Neural cell (in vitro differentiated cells): ENCODE results near the gene RPL35. TPM values are rescaled to one million over a fixed set of nuclear protein-coding genes. Genes with fewer than 3 reads are reported as not detected.

Source experiments
- H2AFZ ChIP-seq: fragments of 200-600, 300-800 bp; sonication (generic), shearing (Covaris generic); 2 replicates; pipeline ENCODE4 v1.6.0; 2014; ENCODE audit warnings: low read depth, mild to moderate bottlenecking, antibody characterized with exemption, low read length, moderate library complexity
- H3F3A ChIP-seq: fragments of 200-600 bp; shearing (Covaris generic); 2 replicates; pipeline ENCODE4 v1.6.1; 2016; ENCODE audit warnings: mild to moderate bottlenecking, moderate library complexity, mixed read lengths, antibody characterized with exemption, low read length; ENCODE audit not compliant: insufficient read depth, poor library complexity, severe bottlenecking
- H3K27ac ChIP-seq: fragments of 200-600, 300-800 bp; sonication (generic), shearing (Covaris generic); 2 replicates; pipeline ENCODE4 v1.5.1; 2014; ENCODE audit warnings: mild to moderate bottlenecking, low read length, moderate library complexity
- H3K27me3 ChIP-seq: fragments of 300-800, 200-600 bp; sonication (generic), shearing (Covaris generic); 2 replicates; pipeline ENCODE4 v1.6.0; 2014; ENCODE audit warnings: mild to moderate bottlenecking, low read depth, low read length, moderate library complexity; ENCODE audit not compliant: insufficient read depth
- H3K36me3 ChIP-seq: fragments of 300-800, 200-600 bp; sonication (generic), shearing (Covaris generic); 2 replicates; pipeline ENCODE4 v1.5.1; 2014; ENCODE audit warnings: mild to moderate bottlenecking, antibody characterized with exemption, low read length, moderate library complexity; ENCODE audit not compliant: insufficient read depth
- H3K4me2 ChIP-seq: fragments of 300-800, 200-600 bp; sonication (generic), shearing (Covaris generic); 2 replicates; pipeline ENCODE4 v1.6.0; 2014; ENCODE audit warnings: mild to moderate bottlenecking, low read length
- H3K4me3 ChIP-seq: fragments of 300-800, 200-600 bp; sonication (generic), shearing (Covaris generic); 2 replicates; pipeline ENCODE4 v1.5.1; 2014; ENCODE audit warnings: mild to moderate bottlenecking, low read length, moderate library complexity
- H3K79me2 ChIP-seq: fragments of 200-600 bp; shearing (Covaris generic); replicated peaks from 2 replicates; pipeline ENCODE4 v1.6.0; 2014; ENCODE audit warnings: mild to moderate bottlenecking, low read length, moderate library complexity; ENCODE audit not compliant: insufficient read depth
- H3K9ac ChIP-seq: fragments of 300-800, 200-600 bp; sonication (generic), shearing (Covaris generic); 2 replicates; pipeline ENCODE4 v1.6.1; 2016; ENCODE audit warnings: mild to moderate bottlenecking, low read length, mixed read lengths
- H3K9me2 ChIP-seq: fragments of 200-600 bp; shearing (Covaris generic); 2 replicates; pipeline ENCODE4 v1.6.1; 2016; ENCODE audit warnings: mild to moderate bottlenecking, low read length, mixed read lengths; ENCODE audit not compliant: insufficient read depth
- H3K9me3 ChIP-seq: fragments of 200-600, 300-800 bp; sonication (generic), shearing (Covaris generic); 2 replicates; pipeline ENCODE4 v1.6.1; 2016; ENCODE audit warnings: mild to moderate bottlenecking, mixed run types, low read length, moderate library complexity, mixed read lengths
- H4K20me1 ChIP-seq: fragments of 200-600 bp; shearing (Covaris generic); 2 replicates; pipeline ENCODE4 v1.6.1; 2016; ENCODE audit warnings: mild to moderate bottlenecking, mixed run types; ENCODE audit not compliant: insufficient read depth
- CTCF ChIP-seq: fragments of 450-650 bp; IDR thresholded peaks from 2 replicates; pipeline ENCODE4 v1.5.1; 2014; ENCODE audit warnings: antibody characterized with exemption, mild to moderate bottlenecking, moderate library complexity; ENCODE audit not compliant: poor library complexity, severe bottlenecking
- EP300 ChIP-seq: fragments of 450-650 bp; conservative IDR thresholded peaks from 2 replicates; pipeline ENCODE4 v1.6.1; 2014; ENCODE audit warnings: antibody characterized with exemption, mild to moderate bottlenecking, moderate library complexity; ENCODE audit not compliant: poor library complexity, severe bottlenecking
- EZH2 ChIP-seq: fragments of 200-600, 300-800 bp; shearing (Covaris generic), sonication (generic); IDR thresholded peaks from 2 replicates; pipeline ENCODE4 v1.6.1; 2014; ENCODE audit warnings: antibody characterized with exemption, low read length, borderline replicate concordance, mild to moderate bottlenecking; ENCODE audit not compliant: insufficient read depth, poor library complexity, severe bottlenecking
- MXI1 ChIP-seq: fragments of 450-650 bp; conservative IDR thresholded peaks from 2 replicates; pipeline ENCODE4 v1.6.1; 2014; ENCODE audit warnings: antibody characterized with exemption, mild to moderate bottlenecking; ENCODE audit not compliant: poor library complexity, severe bottlenecking
- POLR2AphosphoS5 ChIP-seq: IDR thresholded peaks from 2 replicates; pipeline ENCODE4 v1.6.1; 2012
- RAD21 ChIP-seq: fragments of 450-650 bp; conservative IDR thresholded peaks from 2 replicates; pipeline ENCODE4 v1.6.1; 2014; ENCODE audit warnings: antibody characterized with exemption, mild to moderate bottlenecking, moderate library complexity
- REST ChIP-seq: IDR thresholded peaks from 2 replicates; pipeline ENCODE4 v1.6.1; 2012; ENCODE audit warnings: borderline replicate concordance
- SMC3 ChIP-seq: fragments of 450-650 bp; conservative IDR thresholded peaks from 2 replicates; pipeline ENCODE4 v1.6.1; 2014; ENCODE audit warnings: antibody characterized with exemption, mild to moderate bottlenecking, moderate library complexity; ENCODE audit not compliant: poor library complexity
- TAF1 ChIP-seq: IDR thresholded peaks from 2 replicates; pipeline ENCODE4 v1.6.1; 2012; ENCODE audit warnings: low read depth
- polyA plus RNA-seq: library from polyadenylated mRNA; depleted of rRNA; stranded (reverse); fragments of >200 nt; gene quantifications from 2 replicates; pipeline ENCODE4 v1.2.3, GENCODE V29; 2014

Gene RPL35
- polyA plus RNA-seq, 1 donor from 2014 or later, result 2,116 TPM

- Histone ChIP-seq H3K4me3 (no peak overlapping the region), H3K36me3 (peaks cover 4% of the 10 kb centered on the region), H2AFZ (no peak overlapping the region), H3K9ac (no peak overlapping the region), H3K9me2 (no peaks in the 10 kb centered on the region), H3K4me2 (no peak overlapping the region), H3K27me3 (no peaks in the 10 kb centered on the region), H3K9me3 (no peaks in the 10 kb centered on the region), H3K79me2 (no peaks in the 10 kb centered on the region), H4K20me1 (no peaks in the 10 kb centered on the region), H3F3A (no peaks in the 10 kb centered on the region), H3K27ac (no peak overlapping the region)
- TF ChIP-seq EZH2 (no peak), TAF1 (no peak), POLR2AphosphoS5 (no peak), EP300 (no peak), MXI1 (no peak), SMC3 (no peak), CTCF (no peak), RAD21 (no peak), REST (no peak)
These were observed 16.3 kb upstream of the RPL35 start for GRCh38 chr9:124878021-124878420.

GRCh38 chr9:124877021-124877782 is 15.4 kb upstream of the RPL35 start:
- no peak overlapping the region for H3K9ac ChIP-seq
- H3F3A ChIP-seq, result no peaks in the 10 kb centered on the region
- no peaks in the 10 kb centered on the region for H3K27me3 ChIP-seq
- no peak overlapping the region for H2AFZ ChIP-seq
- no peak overlapping the region for H3K27ac ChIP-seq
- TF ChIP-seq EP300 (no peak), POLR2AphosphoS5 (no peak), SMC3 (no peak), CTCF (no peak), REST (no peak), RAD21 (no peak), TAF1 (no peak), EZH2 (no peak), MXI1 (no peak)
- no peaks in the 10 kb centered on the region for H3K9me3 ChIP-seq
- no peaks in the 10 kb centered on the region for H3K9me2 ChIP-seq
- H3K36me3 ChIP-seq, result peaks cover 4% of the 10 kb centered on the region
- no peak overlapping the region for H3K4me2 ChIP-seq
- H3K4me3 ChIP-seq, result no peak overlapping the region
- H4K20me1 ChIP-seq, result no peaks in the 10 kb centered on the region
- no peaks in the 10 kb centered on the region for H3K79me2 ChIP-seq
